ENCODE data around the gene NFKBIE.

GRCh38 chr6:44238687-44239350, 26.5 kb downstream of the NFKBIE start:
- TF ChIP-seq, protein P1, sequence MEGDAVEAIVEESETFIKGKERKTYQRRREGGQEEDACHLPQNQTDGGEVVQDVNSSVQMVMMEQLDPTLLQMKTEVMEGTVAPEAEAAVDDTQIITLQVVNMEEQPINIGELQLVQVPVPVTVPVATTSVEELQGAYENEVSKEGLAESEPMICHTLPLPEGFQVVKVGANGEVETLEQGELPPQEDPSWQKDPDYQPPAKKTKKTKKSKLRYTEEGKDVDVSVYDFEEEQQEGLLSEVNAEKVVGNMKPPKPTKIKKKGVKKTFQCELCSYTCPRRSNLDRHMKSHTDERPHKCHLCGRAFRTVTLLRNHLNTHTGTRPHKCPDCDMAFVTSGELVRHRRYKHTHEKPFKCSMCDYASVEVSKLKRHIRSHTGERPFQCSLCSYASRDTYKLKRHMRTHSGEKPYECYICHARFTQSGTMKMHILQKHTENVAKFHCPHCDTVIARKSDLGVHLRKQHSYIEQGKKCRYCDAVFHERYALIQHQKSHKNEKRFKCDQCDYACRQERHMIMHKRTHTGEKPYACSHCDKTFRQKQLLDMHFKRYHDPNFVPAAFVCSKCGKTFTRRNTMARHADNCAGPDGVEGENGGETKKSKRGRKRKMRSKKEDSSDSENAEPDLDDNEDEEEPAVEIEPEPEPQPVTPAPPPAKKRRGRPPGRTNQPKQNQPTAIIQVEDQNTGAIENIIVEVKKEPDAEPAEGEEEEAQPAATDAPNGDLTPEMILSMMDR (IDR thresholded peaks at IDR 0.05), result no peak
- no peak for TF ChIP-seq EP300 (IDR thresholded peaks at IDR 0.05)

All from upper lobe of left lung (tissue), 4 donors.